ENCODE results near the gene ARPC5L.

- TF ChIP-seq CTCF (IDR thresholded peaks at IDR 0.05; ENCODE audit: control extremely low read depth in 1 of 3, insufficient read depth in 1 of 3, low read depth in 1 of 3, low read length in 3 of 3), result no peak
- TF ChIP-seq EZH2 (IDR thresholded peaks at IDR 0.05; ENCODE audit: low read depth, low read length, severe bottlenecking), result no peak
- TF ChIP-seq POLR2A (IDR thresholded peaks at IDR 0.05; ENCODE audit: control extremely low read depth in 1 of 2, low read depth in 2 of 2, low read length in 2 of 2), result no peak; a peak in 1 of 3 replicates
- TF ChIP-seq, protein P1, sequence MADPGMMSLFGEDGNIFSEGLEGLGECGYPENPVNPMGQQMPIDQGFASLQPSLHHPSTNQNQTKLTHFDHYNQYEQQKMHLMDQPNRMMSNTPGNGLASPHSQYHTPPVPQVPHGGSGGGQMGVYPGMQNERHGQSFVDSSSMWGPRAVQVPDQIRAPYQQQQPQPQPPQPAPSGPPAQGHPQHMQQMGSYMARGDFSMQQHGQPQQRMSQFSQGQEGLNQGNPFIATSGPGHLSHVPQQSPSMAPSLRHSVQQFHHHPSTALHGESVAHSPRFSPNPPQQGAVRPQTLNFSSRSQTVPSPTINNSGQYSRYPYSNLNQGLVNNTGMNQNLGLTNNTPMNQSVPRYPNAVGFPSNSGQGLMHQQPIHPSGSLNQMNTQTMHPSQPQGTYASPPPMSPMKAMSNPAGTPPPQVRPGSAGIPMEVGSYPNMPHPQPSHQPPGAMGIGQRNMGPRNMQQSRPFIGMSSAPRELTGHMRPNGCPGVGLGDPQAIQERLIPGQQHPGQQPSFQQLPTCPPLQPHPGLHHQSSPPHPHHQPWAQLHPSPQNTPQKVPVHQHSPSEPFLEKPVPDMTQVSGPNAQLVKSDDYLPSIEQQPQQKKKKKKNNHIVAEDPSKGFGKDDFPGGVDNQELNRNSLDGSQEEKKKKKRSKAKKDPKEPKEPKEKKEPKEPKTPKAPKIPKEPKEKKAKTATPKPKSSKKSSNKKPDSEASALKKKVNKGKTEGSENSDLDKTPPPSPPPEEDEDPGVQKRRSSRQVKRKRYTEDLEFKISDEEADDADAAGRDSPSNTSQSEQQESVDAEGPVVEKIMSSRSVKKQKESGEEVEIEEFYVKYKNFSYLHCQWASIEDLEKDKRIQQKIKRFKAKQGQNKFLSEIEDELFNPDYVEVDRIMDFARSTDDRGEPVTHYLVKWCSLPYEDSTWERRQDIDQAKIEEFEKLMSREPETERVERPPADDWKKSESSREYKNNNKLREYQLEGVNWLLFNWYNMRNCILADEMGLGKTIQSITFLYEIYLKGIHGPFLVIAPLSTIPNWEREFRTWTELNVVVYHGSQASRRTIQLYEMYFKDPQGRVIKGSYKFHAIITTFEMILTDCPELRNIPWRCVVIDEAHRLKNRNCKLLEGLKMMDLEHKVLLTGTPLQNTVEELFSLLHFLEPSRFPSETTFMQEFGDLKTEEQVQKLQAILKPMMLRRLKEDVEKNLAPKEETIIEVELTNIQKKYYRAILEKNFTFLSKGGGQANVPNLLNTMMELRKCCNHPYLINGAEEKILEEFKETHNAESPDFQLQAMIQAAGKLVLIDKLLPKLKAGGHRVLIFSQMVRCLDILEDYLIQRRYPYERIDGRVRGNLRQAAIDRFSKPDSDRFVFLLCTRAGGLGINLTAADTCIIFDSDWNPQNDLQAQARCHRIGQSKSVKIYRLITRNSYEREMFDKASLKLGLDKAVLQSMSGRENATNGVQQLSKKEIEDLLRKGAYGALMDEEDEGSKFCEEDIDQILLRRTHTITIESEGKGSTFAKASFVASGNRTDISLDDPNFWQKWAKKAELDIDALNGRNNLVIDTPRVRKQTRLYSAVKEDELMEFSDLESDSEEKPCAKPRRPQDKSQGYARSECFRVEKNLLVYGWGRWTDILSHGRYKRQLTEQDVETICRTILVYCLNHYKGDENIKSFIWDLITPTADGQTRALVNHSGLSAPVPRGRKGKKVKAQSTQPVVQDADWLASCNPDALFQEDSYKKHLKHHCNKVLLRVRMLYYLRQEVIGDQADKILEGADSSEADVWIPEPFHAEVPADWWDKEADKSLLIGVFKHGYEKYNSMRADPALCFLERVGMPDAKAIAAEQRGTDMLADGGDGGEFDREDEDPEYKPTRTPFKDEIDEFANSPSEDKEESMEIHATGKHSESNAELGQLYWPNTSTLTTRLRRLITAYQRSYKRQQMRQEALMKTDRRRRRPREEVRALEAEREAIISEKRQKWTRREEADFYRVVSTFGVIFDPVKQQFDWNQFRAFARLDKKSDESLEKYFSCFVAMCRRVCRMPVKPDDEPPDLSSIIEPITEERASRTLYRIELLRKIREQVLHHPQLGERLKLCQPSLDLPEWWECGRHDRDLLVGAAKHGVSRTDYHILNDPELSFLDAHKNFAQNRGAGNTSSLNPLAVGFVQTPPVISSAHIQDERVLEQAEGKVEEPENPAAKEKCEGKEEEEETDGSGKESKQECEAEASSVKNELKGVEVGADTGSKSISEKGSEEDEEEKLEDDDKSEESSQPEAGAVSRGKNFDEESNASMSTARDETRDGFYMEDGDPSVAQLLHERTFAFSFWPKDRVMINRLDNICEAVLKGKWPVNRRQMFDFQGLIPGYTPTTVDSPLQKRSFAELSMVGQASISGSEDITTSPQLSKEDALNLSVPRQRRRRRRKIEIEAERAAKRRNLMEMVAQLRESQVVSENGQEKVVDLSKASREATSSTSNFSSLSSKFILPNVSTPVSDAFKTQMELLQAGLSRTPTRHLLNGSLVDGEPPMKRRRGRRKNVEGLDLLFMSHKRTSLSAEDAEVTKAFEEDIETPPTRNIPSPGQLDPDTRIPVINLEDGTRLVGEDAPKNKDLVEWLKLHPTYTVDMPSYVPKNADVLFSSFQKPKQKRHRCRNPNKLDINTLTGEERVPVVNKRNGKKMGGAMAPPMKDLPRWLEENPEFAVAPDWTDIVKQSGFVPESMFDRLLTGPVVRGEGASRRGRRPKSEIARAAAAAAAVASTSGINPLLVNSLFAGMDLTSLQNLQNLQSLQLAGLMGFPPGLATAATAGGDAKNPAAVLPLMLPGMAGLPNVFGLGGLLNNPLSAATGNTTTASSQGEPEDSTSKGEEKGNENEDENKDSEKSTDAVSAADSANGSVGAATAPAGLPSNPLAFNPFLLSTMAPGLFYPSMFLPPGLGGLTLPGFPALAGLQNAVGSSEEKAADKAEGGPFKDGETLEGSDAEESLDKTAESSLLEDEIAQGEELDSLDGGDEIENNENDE (IDR thresholded peaks at IDR 0.05; ENCODE audit: insufficient replicate concordance, low read length), result no peak
- TF ChIP-seq SIRT6 (IDR thresholded peaks at IDR 0.05; ENCODE audit: low read length), result no peak
- TF ChIP-seq TAF7 (optimal IDR thresholded peaks at IDR 0.05; ENCODE audit: borderline replicate concordance, low read depth, low read length), result no peak
- TF ChIP-seq NANOG (IDR thresholded peaks at IDR 0.05; ENCODE audit: insufficient read depth, low read depth, low read length, poor library complexity, severe bottlenecking), result no peak
Observed at GRCh38 chr9:124857533-124858162, 4.3 kb upstream of the ARPC5L start.

Data from H1 (cell line).